Ishikawa (cell line): Measurements from ENCODE around the gene GZMH.

Experiments
- CEBPB ChIP-seq: IDR thresholded peaks from 2 replicates; pipeline ENCODE4 v1.6.1; 2012
- FOXM1 ChIP-seq: IDR thresholded peaks from 2 replicates; pipeline ENCODE4 v1.6.1; 2012; ENCODE audit warnings: low read depth, borderline replicate concordance
- MAX ChIP-seq: IDR thresholded peaks from 2 replicates; pipeline ENCODE4 v1.6.1; 2012
- RAD21 ChIP-seq: IDR thresholded peaks from 2 replicates; pipeline ENCODE4 v1.6.1; 2012; ENCODE audit warnings: low read depth
- REST ChIP-seq: IDR thresholded peaks from 2 replicates; pipeline ENCODE4 v1.6.1; 2012; ENCODE audit warnings: low read depth, mild to moderate bottlenecking
- TAF1 ChIP-seq: IDR thresholded peaks from 2 replicates; pipeline ENCODE4 v1.6.1; 2012; ENCODE audit warnings: low read depth, mild to moderate bottlenecking
- TEAD4 ChIP-seq: IDR thresholded peaks from 2 replicates; pipeline ENCODE4 v1.6.1; 2012
- USF1 ChIP-seq: IDR thresholded peaks from 2 replicates; pipeline ENCODE4 v1.6.1; 2012

GRCh38 chr14:24578558-24578957 lies 30.9 kb downstream of the GZMH start:
- TF ChIP-seq TEAD4 (no peak), TAF1 (no peak), CEBPB (no peak), FOXM1 (no peak), USF1 (no peak), MAX (no peak), REST (no peak), RAD21 (no peak)
